HUDEP-2 (cell line): ENCODE results near the gene TXNRD2.

Experiments used
- DNase-seq, 76 experiments: peaks; one replicate each; lab custom pipeline; 2025; ENCODE audit not compliant: unreplicated experiment in 76 of 76; lab: John Stamatoyannopoulos, UW

TXNRD2 gene

GRCh38 chr22:19981171-19981960, 39.7 kb upstream of the TXNRD2 start:
- DNase-seq = no peak

GRCh38 chr22:19980766-19981165, 39.1 kb upstream of the TXNRD2 start:
- DNase-seq = no peak

- DNase-seq = no peak
Observed at GRCh38 chr22:19979712-19980493, 38.3 kb upstream of the TXNRD2 start.

- no peak for DNase-seq
Observed at GRCh38 chr22:19978748-19979147, 37.1 kb upstream of the TXNRD2 start.

- no peak for DNase-seq
Observed at GRCh38 chr22:19977296-19978243, 36.0 kb upstream of the TXNRD2 start.

GRCh38 chr22:19976671-19977070, 35.1 kb upstream of the TXNRD2 start:
- no peak for DNase-seq

- DNase-seq = no peak
Observed at GRCh38 chr22:19975707-19976035, 34.1 kb upstream of the TXNRD2 start.

- DNase-seq = peak in 8 of 76 experiments; percentile 8 to 28 (median 15)
Observed at GRCh38 chr22:19974935-19975706, 33.5 kb upstream of the TXNRD2 start.

GRCh38 chr22:19974268-19974861, 32.7 kb upstream of the TXNRD2 start:
- DNase-seq = peak in 50 of 76 experiments; percentile 3 to 73 (median 36)

GRCh38 chr22:19973551-19974267, 32.1 kb upstream of the TXNRD2 start:
- DNase-seq = no peak

GRCh38 chr22:19972652-19973550, 31.3 kb upstream of the TXNRD2 start:
- DNase-seq = no peak

GRCh38 chr22:19972251-19972650, 30.6 kb upstream of the TXNRD2 start:
- DNase-seq = no peak

- DNase-seq = no peak
Observed at GRCh38 chr22:19971276-19972124, 29.9 kb upstream of the TXNRD2 start.

GRCh38 chr22:19970479-19971275, 29.1 kb upstream of the TXNRD2 start:
- DNase-seq = peak in 62 of 76 experiments; percentile 5 to 74 (median 48)

GRCh38 chr22:19970031-19970478, 28.4 kb upstream of the TXNRD2 start:
- no peak for DNase-seq
